GM18505 (cell line): ENCODE results near the gene AGPAT4.
"Not testable (repeated sequence)": the region's sequence is repeated elsewhere in the genome, so short reads cannot be mapped to it uniquely, and the experiment has no call there.

ENCODE experiments used
- ATAC-seq: cut with Tn5 transposase; IDR thresholded peaks from one replicate; pipeline ENCODE4 v1.9.1; 2021; ENCODE audit not compliant: unreplicated experiment
- POLR2A ChIP-seq: IDR thresholded peaks from 4 replicates; pipeline ENCODE4 v1.6.1; 2011; ENCODE audit warnings: borderline replicate concordance; ENCODE audit not compliant: insufficient read depth, insufficient read length; ENCODE audit errors: extremely low read depth

The AGPAT4 gene

DNA sequence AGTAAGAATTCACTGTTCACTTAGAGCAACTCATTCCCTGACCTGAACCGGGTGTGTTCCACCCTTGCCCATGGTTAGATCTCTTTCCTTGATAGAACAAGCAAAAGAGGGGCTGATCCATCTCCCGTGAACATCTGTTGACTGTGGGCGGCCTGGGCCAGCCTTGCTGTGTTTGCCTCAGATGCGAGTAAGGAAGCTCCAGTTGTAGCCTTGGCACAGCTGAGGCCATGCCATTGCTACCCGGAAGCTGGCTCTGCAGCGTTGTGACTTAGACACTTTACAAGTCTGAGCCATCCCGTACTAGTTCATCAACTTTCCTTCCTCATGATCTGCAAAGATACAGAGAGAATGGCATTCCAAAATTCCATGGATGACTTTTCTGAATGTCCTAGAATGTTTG is 143.3 kb downstream of the AGPAT4 start:
- no peak for ATAC-seq
- TF ChIP-seq POLR2A: no peak

- ATAC-seq: no peak
- no peak for TF ChIP-seq POLR2A
Observed at GRCh38 chr6:161128680-161129196, 145.1 kb downstream of the AGPAT4 start.

DNA sequence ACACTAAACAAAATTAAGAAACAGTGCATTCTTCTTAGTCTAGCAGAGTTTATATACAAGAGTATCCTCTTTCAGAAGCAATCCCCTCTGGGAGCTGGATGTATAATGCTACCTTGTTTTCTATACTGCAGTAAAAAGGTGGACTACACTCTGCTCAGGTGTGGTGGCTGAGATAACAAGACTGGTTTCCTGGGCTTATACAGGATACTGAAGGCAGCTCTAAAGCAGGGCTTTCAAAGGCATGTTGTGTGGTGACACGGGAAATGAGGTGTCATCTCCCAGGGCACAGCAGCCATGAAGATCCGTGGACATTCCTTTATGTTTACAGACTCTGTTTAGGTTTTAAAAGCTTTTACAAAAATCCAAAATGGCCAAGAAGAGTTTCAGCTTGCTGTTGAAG is 145.6 kb downstream of the AGPAT4 start:
- no peak for ATAC-seq
- no peak for TF ChIP-seq POLR2A

GRCh38 chr6:161127071-161127740 is 146.7 kb downstream of the AGPAT4 start:
- TF ChIP-seq POLR2A: no peak
- no peak for ATAC-seq

- no peak for ATAC-seq
- no peak for TF ChIP-seq POLR2A
Observed at GRCh38 chr6:161125591-161125990, 148.3 kb downstream of the AGPAT4 start.

GRCh38 chr6:161123319-161123718 is 150.5 kb downstream of the AGPAT4 start:
- not testable (repeated sequence) for ATAC-seq

DNA sequence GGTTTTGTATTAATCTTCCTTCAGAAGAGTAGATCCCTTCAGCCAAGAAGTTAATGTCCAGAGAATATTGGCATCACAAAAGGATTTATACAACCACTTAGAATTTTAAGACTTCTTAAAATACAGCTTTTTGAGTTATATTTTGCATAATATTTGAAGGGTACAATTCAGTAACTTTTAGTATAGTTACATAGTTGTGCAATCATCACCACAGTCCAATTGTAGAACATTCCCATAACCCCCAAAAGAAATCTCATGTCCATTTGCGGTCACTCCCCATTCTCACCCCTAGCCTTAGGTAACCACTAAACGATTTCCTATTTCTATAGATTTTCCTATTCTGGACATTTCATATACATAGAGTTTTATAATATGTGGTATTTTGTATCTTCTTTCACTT is 155.9 kb downstream of the AGPAT4 start:
- no peak for ATAC-seq
- no peak for TF ChIP-seq POLR2A

- no peak for TF ChIP-seq POLR2A
- no peak for ATAC-seq
Observed at GRCh38 chr6:161117308-161117707, 156.6 kb downstream of the AGPAT4 start.

DNA sequence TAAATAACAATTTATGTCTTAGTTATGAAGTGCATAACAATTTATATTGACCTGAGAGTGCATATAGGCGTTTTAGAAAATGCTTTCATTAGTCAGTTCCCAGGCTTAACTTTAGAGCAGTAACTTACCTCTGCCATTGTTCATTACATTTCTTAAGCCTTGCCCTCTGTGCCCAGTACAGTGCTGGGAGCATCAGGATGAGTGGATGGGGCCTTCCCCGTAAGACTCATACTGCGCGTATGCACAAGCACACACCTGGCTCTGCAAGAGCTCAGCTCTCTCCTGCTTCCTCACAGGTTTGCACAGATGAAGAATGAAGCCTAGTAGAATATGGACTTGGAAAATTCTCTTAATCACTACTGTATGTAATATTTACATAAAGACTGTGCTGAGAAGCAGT is 157.3 kb downstream of the AGPAT4 start:
- TF ChIP-seq POLR2A: no peak
- ATAC-seq: no peak

DNA sequence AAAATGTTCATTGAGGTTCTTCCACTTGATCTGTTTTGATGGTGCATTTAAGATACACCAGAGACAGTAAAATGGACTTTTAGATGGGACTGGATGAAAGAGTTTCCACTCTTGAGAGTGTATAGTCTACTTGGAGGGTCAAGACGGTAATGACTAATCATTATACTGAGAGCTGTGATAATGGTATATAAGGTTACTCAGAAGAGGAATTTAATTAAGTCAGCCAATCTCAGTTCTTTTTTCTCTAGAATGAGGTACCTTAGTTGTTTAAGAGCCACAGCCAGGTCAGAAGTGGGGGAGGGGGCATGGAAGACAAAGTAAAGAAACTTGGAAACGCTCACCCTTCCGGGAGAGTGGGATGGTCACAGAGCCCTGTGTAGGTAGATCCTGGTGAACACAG is 158.4 kb downstream of the AGPAT4 start:
- ATAC-seq: no peak

GRCh38 chr6:161111261-161111660 is 162.6 kb downstream of the AGPAT4 start:
- no peak for TF ChIP-seq POLR2A
- ATAC-seq: no peak

More for the DNA sequence above, 158.4 kb downstream of the AGPAT4 start:
- no peak for TF ChIP-seq POLR2A

- no peak for TF ChIP-seq POLR2A
- no peak for ATAC-seq
Observed at GRCh38 chr6:161110028-161110779, 163.7 kb downstream of the AGPAT4 start.

DNA sequence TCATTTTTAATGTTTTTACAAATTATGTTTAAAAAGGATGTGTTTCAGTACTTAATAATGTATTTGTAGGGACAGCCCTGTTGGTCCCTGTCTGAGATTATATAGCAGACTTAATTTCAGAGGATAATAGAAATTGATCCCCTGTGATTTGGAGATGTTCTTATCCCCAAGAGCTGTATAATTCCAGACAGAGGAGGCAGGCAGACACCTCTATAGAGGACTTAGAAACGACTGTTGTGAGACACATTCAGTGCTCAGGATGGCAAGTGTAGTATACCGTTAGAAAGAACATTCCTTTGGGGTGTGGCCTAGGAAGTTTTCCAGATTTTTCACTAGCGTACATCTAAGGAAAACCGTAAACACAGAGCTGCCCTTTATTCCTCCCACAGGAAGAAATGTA is 164.5 kb downstream of the AGPAT4 start:
- ATAC-seq: no peak
- no peak for TF ChIP-seq POLR2A

- TF ChIP-seq POLR2A: no peak
- no peak for ATAC-seq
Observed at GRCh38 chr6:161108916-161109315, 164.9 kb downstream of the AGPAT4 start.
